ENCODE measurements around the gene TRDMT1.
A peak's percentile ranks its signal among the peaks of the same experiment; 100 is the strongest.

Gene TRDMT1

GRCh38 chr10:17231788-17232187, 30.3 kb upstream of the TRDMT1 start:
- DNase-seq (ENCODE audit: low read depth in 2 of 2): no peak

GRCh38 chr10:17229967-17230682, 28.7 kb upstream of the TRDMT1 start:
- no peak for DNase-seq (ENCODE audit: low read depth in 2 of 2)

- no peak for DNase-seq (ENCODE audit: low read depth in 2 of 2)
These were observed 28.2 kb upstream of the TRDMT1 start for GRCh38 chr10:17229717-17229966.

GRCh38 chr10:17229016-17229716, 27.7 kb upstream of the TRDMT1 start:
- peak; percentile 92 to 93 for DNase-seq (ENCODE audit: low read depth in 2 of 2)

GRCh38 chr10:17228091-17229015, 26.9 kb upstream of the TRDMT1 start, which contains the start of gene VIM:
Gene VIM, plus strand, starts transcription at chr10:17228241. Its CDS starts 1,182 bp downstream, at chr10:17229423.
- peak; percentile 85 to 90 for DNase-seq (ENCODE audit: low read depth in 2 of 2)

GRCh38 chr10:17227367-17228090, 26.1 kb upstream of the TRDMT1 start:
- peak in 1 of 2 experiments; percentile 68 for DNase-seq (ENCODE audit: low read depth in 2 of 2)

- DNase-seq (ENCODE audit: low read depth in 2 of 2): no peak
These were observed 25.4 kb upstream of the TRDMT1 start for GRCh38 chr10:17226891-17227303.

- DNase-seq (ENCODE audit: low read depth in 2 of 2): no peak
These were observed 24.3 kb upstream of the TRDMT1 start for GRCh38 chr10:17225808-17226207.

- no peak for DNase-seq (ENCODE audit: low read depth in 2 of 2)
These were observed 20.9 kb upstream of the TRDMT1 start for GRCh38 chr10:17222329-17222728.

GRCh38 chr10:17220652-17221100, 19.2 kb upstream of the TRDMT1 start:
- DNase-seq (ENCODE audit: low read depth in 2 of 2): no peak

GRCh38 chr10:17219024-17219423, 17.6 kb upstream of the TRDMT1 start:
- peak in 1 of 2 experiments; percentile 77 for DNase-seq (ENCODE audit: low read depth in 2 of 2)

- peak; percentile 95 to 96 for DNase-seq (ENCODE audit: low read depth in 2 of 2)
These were observed 16.3 kb upstream of the TRDMT1 start for GRCh38 chr10:17217631-17218232.

- no peak for DNase-seq (ENCODE audit: low read depth in 2 of 2)
These were observed 15.5 kb upstream of the TRDMT1 start for GRCh38 chr10:17216901-17217395.

GRCh38 chr10:17216217-17216900, 14.9 kb upstream of the TRDMT1 start:
- DNase-seq (ENCODE audit: low read depth in 2 of 2): peak; percentile 92 to 93

GRCh38 chr10:17215782-17216122, 14.3 kb upstream of the TRDMT1 start:
- no peak for DNase-seq (ENCODE audit: low read depth in 2 of 2)

- peak; percentile 99 to 100 for DNase-seq (ENCODE audit: low read depth in 2 of 2)
These were observed 13.7 kb upstream of the TRDMT1 start for GRCh38 chr10:17214971-17215781.

- DNase-seq (ENCODE audit: low read depth in 2 of 2): peak; percentile 89 to 90
These were observed 13.1 kb upstream of the TRDMT1 start for GRCh38 chr10:17214526-17214925.

GRCh38 chr10:17213646-17214349, 12.3 kb upstream of the TRDMT1 start:
- no peak for DNase-seq (ENCODE audit: low read depth in 2 of 2)

GRCh38 chr10:17212802-17213221, 11.3 kb upstream of the TRDMT1 start:
- DNase-seq (ENCODE audit: low read depth in 2 of 2): no peak
